CD8-positive, alpha-beta memory T cell (primary cell): Measurements from ENCODE around the gene HTN3. TPM values are rescaled to one million over a fixed set of nuclear protein-coding genes. Genes with fewer than 3 reads are reported as not detected.
"Not testable (repeated sequence)": the region's sequence is repeated elsewhere in the genome, so short reads cannot be mapped to it uniquely, and the experiment has no call there.

Experiments
- CTCF ChIA-PET: fragments of 350-600 bp; sonication (Branson Sonifier 250); formaldehyde crosslinking; loops from one replicate; lab custom pipeline; 2021; ENCODE audit warnings: antibody characterized with exemption; lab: Charles Lee
- POLR2A ChIA-PET: fragments of 350-600 bp; sonication (Branson Sonifier 250); formaldehyde crosslinking; loops from one replicate; lab custom pipeline; 2021; ENCODE audit warnings: antibody characterized with exemption; lab: Charles Lee
- DNase-seq, 5 donors: peaks; one replicate each; pipeline versions ENCODE4 v3.0.0 to v3.0.0-alpha.2; 2020 to 2022; ENCODE audit warnings: mixed read lengths in 1 of 5
- H3K27ac ChIP-seq: one replicate; pipeline ENCODE4 v1.7.0; 2013; ENCODE audit warnings: low read depth, mild to moderate bottlenecking, low read length, moderate library complexity
- H3K27me3 ChIP-seq: 2 replicates; pipeline ENCODE4 v1.7.0; 2013; ENCODE audit warnings: low read length, mild to moderate bottlenecking; ENCODE audit not compliant: insufficient read depth, poor library complexity, severe bottlenecking
- H3K36me3 ChIP-seq: 2 replicates; pipeline ENCODE4 v1.7.0; 2013; ENCODE audit warnings: mild to moderate bottlenecking, low read length, moderate library complexity; ENCODE audit not compliant: insufficient read depth
- H3K4me1 ChIP-seq: 2 replicates; pipeline ENCODE4 v1.7.0; 2013; ENCODE audit warnings: mild to moderate bottlenecking, low read length, moderate library complexity; ENCODE audit not compliant: insufficient read depth
- H3K4me3 ChIP-seq: 2 replicates; pipeline ENCODE4 v1.7.0; 2013; ENCODE audit warnings: mild to moderate bottlenecking, low read length
- H3K9me3 ChIP-seq: 2 replicates; pipeline ENCODE4 v1.7.0; 2013; ENCODE audit warnings: mild to moderate bottlenecking, low read length
- H3K27ac Mint-ChIP-seq, 8 donors: one replicate each; pipeline ENCODE4 v1.8.0; 2020 to 2021; ENCODE audit warnings: mixed read lengths in 8 of 8, mild to moderate bottlenecking in 6 of 8, inconsistent platforms in 3 of 8, moderate library complexity in 3 of 8
- H3K27me3 Mint-ChIP-seq, 2 donors: one replicate each; pipeline ENCODE4 v1.8.0; 2020 to 2021; ENCODE audit warnings: mixed read lengths in 2 of 2, mild to moderate bottlenecking in 1 of 2, moderate library complexity in 1 of 2
- H3K36me3 Mint-ChIP-seq, 3 donors: one replicate each; pipeline ENCODE4 v1.8.0; 2020 to 2021; ENCODE audit warnings: mixed read lengths in 3 of 3, inconsistent platforms in 1 of 3, mild to moderate bottlenecking in 1 of 3
- H3K4me1 Mint-ChIP-seq, 3 donors: one replicate each; pipeline ENCODE4 v1.8.0; 2020 to 2021; ENCODE audit warnings: mixed read lengths in 3 of 3, inconsistent platforms in 1 of 3, mild to moderate bottlenecking in 1 of 3
- H3K4me3 Mint-ChIP-seq, 7 donors: one replicate each; pipeline ENCODE4 v1.8.0; 2020 to 2021; ENCODE audit warnings: mixed read lengths in 7 of 7, mild to moderate bottlenecking in 6 of 7, moderate library complexity in 4 of 7, inconsistent platforms in 2 of 7
- H3K9me3 Mint-ChIP-seq, 5 donors: one replicate each; pipeline ENCODE4 v1.8.0; 2020 to 2022; ENCODE audit warnings: mixed read lengths in 5 of 5, mild to moderate bottlenecking in 3 of 5, moderate library complexity in 2 of 5, inconsistent platforms in 1 of 5
- polyA plus RNA-seq: library from polyadenylated mRNA; unstranded; fragments of 300-500 nt; fragmentation: Illumina TruSeq; gene quantifications from one replicate; pipeline ENCODE4 v1.2.3, GENCODE V29; 2021
- total RNA-seq, 2 experiments: library from RNA; stranded (reverse); gene quantifications; one replicate each; pipeline ENCODE4 v1.2.3, GENCODE V29; 2021

The HTN3 gene
- not detected for total RNA-seq
- polyA plus RNA-seq: not detected

GRCh38 chr4:70028159-70028558 is at the start of gene HTN3:
Gene HTN3, plus strand, starts transcription at chr4:70028459. Its CDS starts 2,282 bp downstream, at chr4:70030741.
- DNase-seq, H3K27ac ChIP-seq, H3K9me3 ChIP-seq, H3K27me3 Mint-ChIP-seq, POLR2A ChIA-PET, H3K9me3 Mint-ChIP-seq, H3K27ac Mint-ChIP-seq, H3K27me3 ChIP-seq, H3K36me3 ChIP-seq, H3K4me3 Mint-ChIP-seq, H3K4me3 ChIP-seq, H3K4me1 ChIP-seq, H3K36me3 Mint-ChIP-seq, CTCF ChIA-PET, H3K4me1 Mint-ChIP-seq: not testable (repeated sequence)

- Mint-ChIP-seq H3K4me1 (no peaks in the 10 kb centered on the region), H3K27me3 (no peaks in the 10 kb centered on the region), H3K27ac (no peak overlapping the region), H3K9me3 (no peaks in the 10 kb centered on the region), H3K4me3 (no peak overlapping the region), H3K36me3 (no peaks in the 10 kb centered on the region)
- H3K4me3 ChIP-seq: no peak overlapping the region
- DNase-seq: no peak
- no peaks in the 10 kb centered on the region for H3K27me3 ChIP-seq
- H3K27ac ChIP-seq: no peak overlapping the region
- H3K9me3 ChIP-seq: no peaks in the 10 kb centered on the region
- CTCF ChIA-PET: no interaction called here
- POLR2A ChIA-PET: no interaction called here
- no peaks in the 10 kb centered on the region for H3K36me3 ChIP-seq
- no peaks in the 10 kb centered on the region for H3K4me1 ChIP-seq
These were observed 44.2 kb upstream of the HTN3 start for GRCh38 chr4:69984030-69984443.

- CTCF ChIA-PET: no interaction called here
- no peak overlapping the region for H3K4me3 Mint-ChIP-seq
- no peaks in the 10 kb centered on the region for H3K36me3 Mint-ChIP-seq
- Histone ChIP-seq H3K9me3 (no peaks in the 10 kb centered on the region), H3K4me1 (no peaks in the 10 kb centered on the region), H3K4me3 (no peak overlapping the region), H3K27me3 (no peaks in the 10 kb centered on the region), H3K36me3 (no peaks in the 10 kb centered on the region), H3K27ac (no peak overlapping the region)
- POLR2A ChIA-PET: no interaction called here
- H3K27me3 Mint-ChIP-seq: no peaks in the 10 kb centered on the region
- DNase-seq: no peak
- no peak overlapping the region for H3K27ac Mint-ChIP-seq
- no peaks in the 10 kb centered on the region for H3K4me1 Mint-ChIP-seq
- no peaks in the 10 kb centered on the region for H3K9me3 Mint-ChIP-seq
These were observed 41.6 kb upstream of the HTN3 start for GRCh38 chr4:69986663-69987062.

GRCh38 chr4:69991016-69991415 is 37.2 kb upstream of the HTN3 start:
- POLR2A ChIA-PET: no interaction called here

GRCh38 chr4:69994782-69995181 is 33.5 kb upstream of the HTN3 start:
- H3K36me3 Mint-ChIP-seq: no peaks in the 10 kb centered on the region
- H3K27me3 ChIP-seq: no peaks in the 10 kb centered on the region
- no peak for DNase-seq
- no peak overlapping the region for H3K4me3 ChIP-seq
- ChIA-PET CTCF (no interaction called here), POLR2A (no interaction called here)
- no peaks in the 10 kb centered on the region for H3K36me3 ChIP-seq
- no peaks in the 10 kb centered on the region for H3K9me3 ChIP-seq
- no peaks in the 10 kb centered on the region for H3K4me1 Mint-ChIP-seq
- no peaks in the 10 kb centered on the region for H3K9me3 Mint-ChIP-seq
- H3K27ac Mint-ChIP-seq: no peak overlapping the region
- H3K4me1 ChIP-seq: no peaks in the 10 kb centered on the region
- no peak overlapping the region for H3K4me3 Mint-ChIP-seq
- H3K27ac ChIP-seq: no peak overlapping the region
- no peaks in the 10 kb centered on the region for H3K27me3 Mint-ChIP-seq

More at GRCh38 chr4:69991016-69991415, 37.2 kb upstream of the HTN3 start:
- Histone ChIP-seq H3K4me1 (no peaks in the 10 kb centered on the region), H3K27ac (no peak overlapping the region), H3K4me3 (no peak overlapping the region), H3K36me3 (no peaks in the 10 kb centered on the region), H3K9me3 (no peaks in the 10 kb centered on the region), H3K27me3 (no peaks in the 10 kb centered on the region)
- H3K4me3 Mint-ChIP-seq: no peak overlapping the region
- H3K27me3 Mint-ChIP-seq: no peaks in the 10 kb centered on the region
- H3K4me1 Mint-ChIP-seq: no peaks in the 10 kb centered on the region
- H3K27ac Mint-ChIP-seq: no peak overlapping the region
- DNase-seq: no peak
- CTCF ChIA-PET: no interaction called here
- H3K36me3 Mint-ChIP-seq: no peaks in the 10 kb centered on the region
- no peaks in the 10 kb centered on the region for H3K9me3 Mint-ChIP-seq

- Histone ChIP-seq H3K9me3 (no peaks in the 10 kb centered on the region), H3K36me3 (no peaks in the 10 kb centered on the region), H3K4me3 (no peak within 1 kb of the TSS), H3K27me3 (no peaks in the 10 kb centered on the region), H3K4me1 (no peaks in the 10 kb centered on the region), H3K27ac (no peak within 1 kb of the TSS)
- DNase-seq: no peak
- Mint-ChIP-seq H3K27ac (no peak within 1 kb of the TSS), H3K4me1 (no peaks in the 10 kb centered on the region), H3K36me3 (no peaks in the 10 kb centered on the region), H3K27me3 (no peaks in the 10 kb centered on the region), H3K9me3 (no peaks in the 10 kb centered on the region), H3K4me3 (no peak within 1 kb of the TSS)
- CTCF ChIA-PET: no interaction called here
- POLR2A ChIA-PET: no interaction called here
These were observed 32.7 kb upstream of the HTN3 start, which contains the start of gene STATH for GRCh38 chr4:69995526-69996016. Gene STATH, plus strand, starts transcription at chr4:69995966. Its CDS starts 2,472 bp downstream, at chr4:69998438.

GRCh38 chr4:69999420-69999819 is 28.8 kb upstream of the HTN3 start:
- H3K36me3 ChIP-seq: no peaks in the 10 kb centered on the region
- H3K36me3 Mint-ChIP-seq: no peaks in the 10 kb centered on the region
- no peaks in the 10 kb centered on the region for H3K4me1 Mint-ChIP-seq
- ChIA-PET CTCF (no interaction called here), POLR2A (no interaction called here)
- no peaks in the 10 kb centered on the region for H3K27me3 ChIP-seq
- H3K9me3 Mint-ChIP-seq: peaks cover 0 to 2% (median 0%) of the 10 kb centered on the region in 5 donors
- no peaks in the 10 kb centered on the region for H3K9me3 ChIP-seq
- no peaks in the 10 kb centered on the region for H3K4me1 ChIP-seq
- H3K27me3 Mint-ChIP-seq: no peaks in the 10 kb centered on the region
- no peak overlapping the region for H3K27ac Mint-ChIP-seq
- DNase-seq: no peak
- no peak overlapping the region for H3K4me3 ChIP-seq
- H3K27ac ChIP-seq: no peak overlapping the region
- H3K4me3 Mint-ChIP-seq: no peak overlapping the region

- no peak overlapping the region for H3K4me3 ChIP-seq
- H3K9me3 ChIP-seq: no peaks in the 10 kb centered on the region
- Mint-ChIP-seq H3K4me3 (no peak overlapping the region), H3K4me1 (no peaks in the 10 kb centered on the region), H3K36me3 (no peaks in the 10 kb centered on the region), H3K27me3 (no peaks in the 10 kb centered on the region), H3K27ac (no peak overlapping the region), H3K9me3 (peaks cover 0 to 4% (median 0%) of the 10 kb centered on the region in 5 donors)
- no peaks in the 10 kb centered on the region for H3K27me3 ChIP-seq
- ChIA-PET POLR2A (no interaction called here), CTCF (no interaction called here)
- no peaks in the 10 kb centered on the region for H3K4me1 ChIP-seq
- no peak overlapping the region for H3K27ac ChIP-seq
- H3K36me3 ChIP-seq: no peaks in the 10 kb centered on the region
- DNase-seq: no peak
These were observed 27.5 kb upstream of the HTN3 start for GRCh38 chr4:70000711-70001110.

GRCh38 chr4:70002507-70002906 is 25.8 kb upstream of the HTN3 start:
- Histone ChIP-seq H3K36me3 (no peaks in the 10 kb centered on the region), H3K27ac (no peak overlapping the region), H3K9me3 (no peaks in the 10 kb centered on the region), H3K4me1 (no peaks in the 10 kb centered on the region), H3K27me3 (no peaks in the 10 kb centered on the region), H3K4me3 (no peak overlapping the region)
- H3K27me3 Mint-ChIP-seq: no peaks in the 10 kb centered on the region
- ChIA-PET POLR2A (no interaction called here), CTCF (no interaction called here)
- no peak for DNase-seq
- H3K27ac Mint-ChIP-seq: no peak overlapping the region
- H3K36me3 Mint-ChIP-seq: no peaks in the 10 kb centered on the region
- no peak overlapping the region for H3K4me3 Mint-ChIP-seq
- H3K4me1 Mint-ChIP-seq: no peaks in the 10 kb centered on the region
- peaks cover 0 to 5% (median 2%) of the 10 kb centered on the region in 5 donors for H3K9me3 Mint-ChIP-seq
